Measurements from ENCODE around the gene BCL7A. TPM values are rescaled to one million over a fixed set of nuclear protein-coding genes. Genes with fewer than 3 reads are reported as not detected.

BCL7A gene
- total and polyA plus RNA-seq, 4 donors: 3.5 to 8.3 (median 4.9) TPM

DNA sequence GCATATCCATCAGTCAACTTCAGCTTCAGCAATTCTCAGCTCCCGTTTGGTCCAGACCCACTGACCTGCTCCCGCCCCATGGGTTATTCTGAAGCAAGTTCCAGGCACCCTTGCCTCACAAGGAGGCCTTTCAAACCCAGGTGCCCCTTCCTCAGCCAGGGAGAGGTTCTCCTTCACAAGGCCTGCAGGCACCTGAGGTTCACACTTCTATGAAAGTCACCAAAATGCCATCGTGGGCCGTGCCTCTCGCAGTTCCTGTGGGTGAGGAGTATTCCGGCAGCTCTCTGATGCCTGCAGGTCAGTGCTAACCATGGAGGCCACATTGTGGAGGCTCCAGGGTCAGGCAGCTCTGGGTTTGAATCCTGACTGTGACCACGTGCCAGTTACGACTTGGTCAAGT is 40.2 kb upstream of the BCL7A start:
- Histone ChIP-seq H3K4me3 (ENCODE audit: low read depth in 1 of 3, low read length in 3 of 3) (no peak overlapping the region), H3K36me3 (ENCODE audit: control insufficient read depth in 4 of 4, insufficient read depth in 3 of 4, low read depth in 1 of 4, low read length in 3 of 4) (no peaks in the 10 kb centered on the region), H3K27me3 (ENCODE audit: control insufficient read depth in 4 of 4, insufficient read depth in 4 of 4, low read length in 3 of 4) (no peaks in the 10 kb centered on the region), H3K9me3 (ENCODE audit: control insufficient read depth in 4 of 4, low read length in 3 of 4) (no peaks in the 10 kb centered on the region), H3K4me1 (ENCODE audit: control insufficient read depth in 4 of 4, insufficient read depth in 4 of 4, low read length in 3 of 4) (no peaks in the 10 kb centered on the region), H3K27ac (ENCODE audit: low read depth in 1 of 2, low read length in 2 of 2) (no peak overlapping the region), H3K9ac (ENCODE audit: low read depth in 1 of 2, low read length in 2 of 2) (no peak overlapping the region)
- TF ChIP-seq HNF4G (IDR thresholded peaks at IDR 0.05) (no peak), FOXA1 (IDR thresholded peaks at IDR 0.05) (no peak), HNF4A (conservative IDR thresholded peaks at IDR 0.05) (no peak), FOXA2 (IDR thresholded peaks at IDR 0.05) (no peak), GABPA (IDR thresholded peaks at IDR 0.05 in 1 of 2, conservative IDR thresholded peaks at IDR 0.05 in 1 of 2) (no peak), TAF1 (conservative IDR thresholded peaks at IDR 0.05) (no peak), RAD21 (IDR thresholded peaks at IDR 0.05) (no peak), JUND (IDR thresholded peaks at IDR 0.05) (no peak)
- TF ChIP-seq, protein P1, sequence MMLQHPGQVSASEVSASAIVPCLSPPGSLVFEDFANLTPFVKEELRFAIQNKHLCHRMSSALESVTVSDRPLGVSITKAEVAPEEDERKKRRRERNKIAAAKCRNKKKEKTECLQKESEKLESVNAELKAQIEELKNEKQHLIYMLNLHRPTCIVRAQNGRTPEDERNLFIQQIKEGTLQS (IDR thresholded peaks at IDR 0.05): no peak
- TF ChIP-seq, protein P2, sequence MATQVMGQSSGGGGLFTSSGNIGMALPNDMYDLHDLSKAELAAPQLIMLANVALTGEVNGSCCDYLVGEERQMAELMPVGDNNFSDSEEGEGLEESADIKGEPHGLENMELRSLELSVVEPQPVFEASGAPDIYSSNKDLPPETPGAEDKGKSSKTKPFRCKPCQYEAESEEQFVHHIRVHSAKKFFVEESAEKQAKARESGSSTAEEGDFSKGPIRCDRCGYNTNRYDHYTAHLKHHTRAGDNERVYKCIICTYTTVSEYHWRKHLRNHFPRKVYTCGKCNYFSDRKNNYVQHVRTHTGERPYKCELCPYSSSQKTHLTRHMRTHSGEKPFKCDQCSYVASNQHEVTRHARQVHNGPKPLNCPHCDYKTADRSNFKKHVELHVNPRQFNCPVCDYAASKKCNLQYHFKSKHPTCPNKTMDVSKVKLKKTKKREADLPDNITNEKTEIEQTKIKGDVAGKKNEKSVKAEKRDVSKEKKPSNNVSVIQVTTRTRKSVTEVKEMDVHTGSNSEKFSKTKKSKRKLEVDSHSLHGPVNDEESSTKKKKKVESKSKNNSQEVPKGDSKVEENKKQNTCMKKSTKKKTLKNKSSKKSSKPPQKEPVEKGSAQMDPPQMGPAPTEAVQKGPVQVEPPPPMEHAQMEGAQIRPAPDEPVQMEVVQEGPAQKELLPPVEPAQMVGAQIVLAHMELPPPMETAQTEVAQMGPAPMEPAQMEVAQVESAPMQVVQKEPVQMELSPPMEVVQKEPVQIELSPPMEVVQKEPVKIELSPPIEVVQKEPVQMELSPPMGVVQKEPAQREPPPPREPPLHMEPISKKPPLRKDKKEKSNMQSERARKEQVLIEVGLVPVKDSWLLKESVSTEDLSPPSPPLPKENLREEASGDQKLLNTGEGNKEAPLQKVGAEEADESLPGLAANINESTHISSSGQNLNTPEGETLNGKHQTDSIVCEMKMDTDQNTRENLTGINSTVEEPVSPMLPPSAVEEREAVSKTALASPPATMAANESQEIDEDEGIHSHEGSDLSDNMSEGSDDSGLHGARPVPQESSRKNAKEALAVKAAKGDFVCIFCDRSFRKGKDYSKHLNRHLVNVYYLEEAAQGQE (IDR thresholded peaks at IDR 0.05): no peak
- TF ChIP-seq, protein P3, sequence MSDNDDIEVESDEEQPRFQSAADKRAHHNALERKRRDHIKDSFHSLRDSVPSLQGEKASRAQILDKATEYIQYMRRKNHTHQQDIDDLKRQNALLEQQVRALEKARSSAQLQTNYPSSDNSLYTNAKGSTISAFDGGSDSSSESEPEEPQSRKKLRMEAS (IDR thresholded peaks at IDR 0.05): no peak
- TF ChIP-seq, protein P4, sequence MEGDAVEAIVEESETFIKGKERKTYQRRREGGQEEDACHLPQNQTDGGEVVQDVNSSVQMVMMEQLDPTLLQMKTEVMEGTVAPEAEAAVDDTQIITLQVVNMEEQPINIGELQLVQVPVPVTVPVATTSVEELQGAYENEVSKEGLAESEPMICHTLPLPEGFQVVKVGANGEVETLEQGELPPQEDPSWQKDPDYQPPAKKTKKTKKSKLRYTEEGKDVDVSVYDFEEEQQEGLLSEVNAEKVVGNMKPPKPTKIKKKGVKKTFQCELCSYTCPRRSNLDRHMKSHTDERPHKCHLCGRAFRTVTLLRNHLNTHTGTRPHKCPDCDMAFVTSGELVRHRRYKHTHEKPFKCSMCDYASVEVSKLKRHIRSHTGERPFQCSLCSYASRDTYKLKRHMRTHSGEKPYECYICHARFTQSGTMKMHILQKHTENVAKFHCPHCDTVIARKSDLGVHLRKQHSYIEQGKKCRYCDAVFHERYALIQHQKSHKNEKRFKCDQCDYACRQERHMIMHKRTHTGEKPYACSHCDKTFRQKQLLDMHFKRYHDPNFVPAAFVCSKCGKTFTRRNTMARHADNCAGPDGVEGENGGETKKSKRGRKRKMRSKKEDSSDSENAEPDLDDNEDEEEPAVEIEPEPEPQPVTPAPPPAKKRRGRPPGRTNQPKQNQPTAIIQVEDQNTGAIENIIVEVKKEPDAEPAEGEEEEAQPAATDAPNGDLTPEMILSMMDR (IDR thresholded peaks at IDR 0.05; ENCODE audit: low read depth, low read length, missing input control): no peak
- WGBS: 88% methylated on average over 8 of the region's 8 CpGs
- no peak for DNase-seq (ENCODE audit: low spot score)

DNA sequence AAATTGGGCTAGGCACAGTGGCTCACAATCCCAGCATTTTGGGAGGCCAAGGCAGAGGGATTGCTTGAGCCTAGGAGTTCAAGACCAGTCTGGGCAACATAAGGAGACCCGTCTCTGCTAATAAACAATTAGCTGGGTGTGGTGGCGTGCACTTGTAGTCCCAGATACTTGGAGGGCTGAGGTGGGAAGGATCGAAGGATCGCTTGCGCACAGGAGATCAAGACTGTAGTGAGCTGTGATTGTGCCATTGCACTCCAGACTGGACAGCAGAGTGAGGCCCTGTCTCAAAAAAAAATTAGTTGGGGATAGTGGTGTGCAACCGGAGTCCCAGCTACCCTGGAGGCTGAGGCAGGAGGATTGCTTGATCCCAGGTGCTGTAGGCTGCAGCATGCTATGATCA is 38.7 kb upstream of the BCL7A start:
- Histone ChIP-seq H3K27ac (ENCODE audit: low read depth in 1 of 2, low read length in 2 of 2) (no peak overlapping the region), H3K9ac (ENCODE audit: low read depth in 1 of 2, low read length in 2 of 2) (no peak overlapping the region), H3K9me3 (ENCODE audit: control insufficient read depth in 4 of 4, low read length in 3 of 4) (no peaks in the 10 kb centered on the region), H3K36me3 (ENCODE audit: control insufficient read depth in 4 of 4, insufficient read depth in 3 of 4, low read depth in 1 of 4, low read length in 3 of 4) (no peaks in the 10 kb centered on the region), H3K27me3 (ENCODE audit: control insufficient read depth in 4 of 4, insufficient read depth in 4 of 4, low read length in 3 of 4) (no peaks in the 10 kb centered on the region), H3K4me1 (ENCODE audit: control insufficient read depth in 4 of 4, insufficient read depth in 4 of 4, low read length in 3 of 4) (no peaks in the 10 kb centered on the region), H3K4me3 (ENCODE audit: low read depth in 1 of 3, low read length in 3 of 3) (no peak overlapping the region)
- TF ChIP-seq, protein P4 (IDR thresholded peaks at IDR 0.05; ENCODE audit: low read depth, low read length, missing input control): no peak
- TF ChIP-seq NR2F2 (IDR thresholded peaks at IDR 0.05): no peak
- no peak for TF ChIP-seq RAD21 (IDR thresholded peaks at IDR 0.05)
- 94% methylated on average over 6 of the region's 6 CpGs for WGBS
- DNase-seq (ENCODE audit: low spot score): no peak
